Dedifferentiated amniotic fluid mesenchymal stem cell (primary cell): Measurements from ENCODE around the gene ASTN2.

ENCODE experiments used
- DNase-seq: peaks from one replicate; pipeline ENCODE4 v3.0.0-alpha.2; 2016; ENCODE audit errors: extremely low spot score

The ASTN2 gene

DNA sequence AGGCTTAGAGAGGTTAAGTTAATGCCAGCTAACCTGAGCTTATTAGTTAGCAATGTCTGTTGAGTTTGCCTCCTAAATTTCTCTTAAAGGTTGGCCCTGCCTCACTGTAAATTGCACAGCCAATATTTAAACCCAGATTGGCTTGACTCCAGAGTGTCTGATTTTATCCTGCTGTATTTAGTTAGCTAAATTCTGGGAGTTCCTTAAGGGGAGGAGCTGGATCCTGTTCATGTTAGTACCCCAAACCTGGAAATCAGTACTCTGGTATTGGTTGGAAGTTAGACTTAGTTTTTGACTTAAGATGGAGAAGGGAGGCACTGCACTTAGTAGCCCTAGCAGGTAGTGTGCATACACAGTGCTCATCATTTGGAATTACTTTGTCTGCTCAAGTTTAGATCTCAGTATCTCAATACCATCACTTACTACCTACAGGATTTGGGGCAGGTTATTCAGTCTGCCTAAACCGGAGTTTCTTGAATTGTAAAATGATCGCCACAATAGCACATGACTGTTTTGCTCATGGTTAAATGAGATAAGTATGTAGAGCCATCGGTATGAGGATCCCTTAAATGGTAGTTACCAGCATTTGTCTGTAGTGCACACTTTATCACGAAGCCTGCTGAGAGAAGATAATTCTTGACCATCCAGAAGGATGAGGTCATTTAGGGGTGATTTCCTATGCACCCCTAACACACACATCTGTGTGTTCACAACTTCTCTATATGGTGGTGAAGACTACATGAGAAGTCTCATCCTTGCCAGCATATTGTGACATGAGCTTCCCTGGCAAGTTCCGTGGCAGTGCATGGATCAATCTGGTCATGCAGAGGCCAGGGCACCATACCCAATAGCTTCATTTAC, 992.5 kb downstream of the ASTN2 start:
- DNase-seq, result no peak

DNA sequence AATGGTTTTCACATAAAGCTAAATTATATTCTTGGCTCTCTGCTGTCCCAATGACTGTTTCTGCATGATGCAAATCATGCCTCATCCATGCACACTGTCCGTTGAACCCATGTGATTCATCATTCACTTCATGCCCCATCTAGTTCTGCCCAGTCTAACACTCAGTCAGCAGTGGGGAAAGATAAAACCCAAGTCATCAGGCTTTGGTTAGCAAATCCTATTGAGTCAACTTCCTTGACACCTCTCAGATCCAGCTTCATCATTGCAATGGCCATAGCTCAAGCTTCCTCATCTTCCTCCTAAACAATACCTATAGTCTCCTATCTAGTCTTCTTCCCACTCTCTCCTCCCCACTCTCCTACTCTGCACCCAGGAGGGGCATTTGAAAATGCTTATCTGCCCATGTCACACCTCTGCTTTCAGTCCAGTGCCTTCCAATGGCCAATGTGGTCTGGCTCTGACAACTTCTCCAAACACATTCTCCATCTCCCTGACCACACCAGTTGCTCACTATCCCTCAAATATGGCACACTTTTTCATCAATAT, 993.8 kb downstream of the ASTN2 start:
- no peak for DNase-seq

DNA sequence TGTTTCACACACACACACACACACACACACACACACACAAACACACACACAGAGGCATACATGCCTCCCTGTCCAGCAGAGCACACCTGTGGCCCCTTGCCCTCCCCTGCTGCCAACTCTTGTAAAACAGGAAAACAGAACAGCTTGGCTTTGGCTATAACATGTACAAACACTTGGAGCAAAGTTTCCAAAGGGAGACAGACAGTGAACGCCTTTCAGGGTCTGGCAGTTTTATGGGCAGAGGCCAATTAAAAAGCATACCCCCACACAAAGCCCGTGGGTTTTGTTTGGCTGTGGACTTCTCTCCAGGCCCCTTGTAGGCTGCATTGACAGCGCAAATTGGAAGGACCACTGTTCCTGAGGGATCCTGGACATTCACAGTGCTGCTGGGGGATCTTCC, 995.7 kb downstream of the ASTN2 start:
- DNase-seq, result no peak

GRCh38 chr9:116417464-116417863, 997.4 kb downstream of the ASTN2 start:
- DNase-seq, result no peak

GRCh38 chr9:116416421-116416820, 998.4 kb downstream of the ASTN2 start:
- DNase-seq, result no peak

GRCh38 chr9:116414374-116414773, 1000.5 kb downstream of the ASTN2 start:
- DNase-seq, result no peak

GRCh38 chr9:116411506-116411905, 1003.4 kb downstream of the ASTN2 start:
- DNase-seq, result no peak

GRCh38 chr9:116409638-116410037, 1005.2 kb downstream of the ASTN2 start:
- DNase-seq, result no peak

GRCh38 chr9:116409129-116409528, 1005.7 kb downstream of the ASTN2 start:
- no peak for DNase-seq

DNA sequence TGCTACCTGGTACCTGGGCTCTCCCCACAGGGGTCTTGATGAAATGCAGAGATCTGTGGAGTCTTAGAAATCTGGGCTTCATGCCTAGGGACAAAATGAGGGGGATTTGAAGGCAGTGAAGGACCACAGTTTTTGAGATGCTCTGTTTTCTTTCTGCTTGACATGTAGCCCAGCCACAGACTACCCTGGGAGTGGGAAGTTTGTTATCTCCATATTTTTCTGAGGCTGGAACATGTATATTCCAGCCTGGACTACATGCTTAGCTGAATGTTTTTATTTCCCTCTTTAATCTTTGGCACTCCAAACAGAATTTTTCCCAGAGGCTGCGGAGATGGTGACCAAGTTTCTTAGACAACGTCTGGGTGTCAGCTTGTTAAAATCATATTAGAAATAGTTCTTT, 1008.4 kb downstream of the ASTN2 start:
- no peak for DNase-seq

DNA sequence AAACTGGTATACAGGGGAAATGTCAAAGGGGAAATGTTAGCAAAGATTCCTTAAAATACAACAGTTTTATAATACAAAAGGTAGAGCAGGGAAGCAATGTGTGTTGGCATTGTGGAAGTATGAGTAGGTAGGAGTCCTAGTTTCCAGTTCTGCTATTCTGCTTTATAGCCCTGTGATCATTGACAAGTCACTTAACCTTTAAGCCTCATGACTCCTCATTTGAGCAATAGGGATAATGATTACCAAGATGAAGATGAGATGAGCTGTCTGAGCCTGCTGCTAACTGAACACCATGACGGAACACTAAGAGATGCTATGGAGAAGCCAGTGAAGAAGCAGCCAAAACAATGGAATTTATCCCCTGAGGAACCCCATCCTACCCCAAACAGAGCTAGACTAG, 1009.5 kb downstream of the ASTN2 start:
- no peak for DNase-seq

DNA sequence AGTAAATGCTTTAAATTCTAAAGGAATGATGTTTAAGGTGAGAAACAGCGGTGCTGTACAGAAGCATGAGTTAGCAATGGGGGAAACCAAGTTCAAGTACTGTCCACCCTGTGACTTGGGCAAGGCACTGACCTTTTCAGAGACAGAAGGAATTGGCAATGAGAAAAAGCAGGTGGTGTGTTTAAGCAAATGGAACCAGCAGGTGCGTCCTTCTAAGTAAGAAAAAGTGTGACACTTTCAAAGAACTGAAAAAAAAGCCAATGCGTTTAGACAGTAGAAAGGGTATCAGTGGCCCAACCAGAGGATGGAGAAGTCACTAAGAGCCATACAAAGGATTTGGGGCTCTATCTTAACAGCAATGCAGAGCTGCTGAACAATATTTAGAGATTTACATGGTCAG, 1010.6 kb downstream of the ASTN2 start:
- DNase-seq, result no peak

DNA sequence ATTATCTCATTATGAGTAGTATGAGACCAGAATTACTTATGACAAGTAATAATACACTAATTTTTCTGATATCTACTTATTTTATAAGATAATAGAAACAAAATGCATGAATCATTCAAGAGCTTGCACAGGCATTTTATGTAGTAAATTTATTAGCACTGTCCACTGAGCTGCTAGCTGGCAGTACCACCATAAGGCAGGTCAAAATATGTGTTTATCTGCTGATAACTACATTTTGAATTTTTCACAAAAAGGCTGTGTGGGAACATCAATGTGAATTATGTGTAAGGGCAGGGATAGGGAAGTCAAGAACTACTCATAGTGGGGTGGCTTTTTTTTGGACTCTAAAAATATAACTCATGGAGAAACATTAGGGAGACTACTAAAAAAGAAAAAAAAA, 1011.7 kb downstream of the ASTN2 start:
- DNase-seq, result no peak

DNA sequence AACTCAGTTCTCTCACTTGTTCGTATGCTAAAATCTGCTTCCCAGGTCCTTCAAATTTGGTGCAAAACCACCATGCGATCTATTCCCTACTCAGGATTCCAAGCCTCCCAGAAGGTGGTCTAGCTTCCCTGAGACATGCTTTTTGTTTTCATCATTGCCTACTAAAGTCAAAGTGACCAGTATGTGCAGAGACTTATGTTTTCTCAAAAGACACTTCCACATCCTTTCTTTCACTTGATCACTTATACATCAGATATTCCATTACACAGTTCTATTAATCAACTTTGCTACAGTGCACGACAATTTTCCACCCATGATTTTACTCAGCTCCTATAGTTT, 1019.2 kb downstream of the ASTN2 start:
- no peak for DNase-seq

DNA sequence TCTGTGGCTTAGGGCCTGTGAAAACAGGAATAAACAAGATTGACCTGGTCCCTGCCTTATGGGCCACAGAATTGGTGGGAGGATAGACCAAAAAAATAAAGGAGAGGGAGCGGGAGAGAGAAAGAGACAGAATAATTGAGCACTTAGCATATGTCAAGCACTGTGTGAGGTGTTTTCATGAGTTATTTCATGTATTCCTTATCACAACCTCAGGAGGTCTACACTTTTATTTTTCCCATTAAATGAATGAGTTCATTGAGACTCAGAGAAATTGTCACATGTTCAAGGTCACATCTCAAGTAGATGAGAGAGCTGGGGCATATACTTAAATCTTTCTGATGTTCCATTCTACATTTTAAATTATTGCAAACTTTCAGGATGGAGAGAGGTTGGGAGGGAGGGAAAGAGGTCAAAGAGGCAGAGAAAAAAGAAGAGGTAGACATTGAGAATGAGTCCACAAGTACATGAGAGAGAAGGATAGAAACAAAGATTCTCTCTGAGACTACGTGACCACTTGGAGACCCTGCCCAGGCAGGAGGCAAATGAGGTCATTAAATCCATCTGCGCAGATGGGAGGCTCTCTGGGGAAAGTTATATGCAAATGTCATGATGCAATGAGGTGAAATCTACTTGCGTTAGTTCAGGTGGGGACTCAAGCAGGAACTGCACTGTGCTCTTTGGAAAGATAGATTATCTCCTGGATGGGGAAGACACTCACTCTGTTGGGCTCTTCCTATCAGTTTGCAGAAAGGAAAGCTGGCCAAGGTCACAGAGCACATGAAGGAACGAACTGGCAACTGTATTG, 1019.8 kb downstream of the ASTN2 start:
- no peak for DNase-seq

GRCh38 chr9:116394070-116394469, 1020.8 kb downstream of the ASTN2 start:
- no peak for DNase-seq

- no peak for DNase-seq
Measured at GRCh38 chr9:116393198-116393597, 1021.7 kb downstream of the ASTN2 start.

- DNase-seq, result no peak
Measured at GRCh38 chr9:116391306-116391900, 1023.5 kb downstream of the ASTN2 start.

GRCh38 chr9:116390303-116391228, 1024.3 kb downstream of the ASTN2 start:
- no peak for DNase-seq

DNA sequence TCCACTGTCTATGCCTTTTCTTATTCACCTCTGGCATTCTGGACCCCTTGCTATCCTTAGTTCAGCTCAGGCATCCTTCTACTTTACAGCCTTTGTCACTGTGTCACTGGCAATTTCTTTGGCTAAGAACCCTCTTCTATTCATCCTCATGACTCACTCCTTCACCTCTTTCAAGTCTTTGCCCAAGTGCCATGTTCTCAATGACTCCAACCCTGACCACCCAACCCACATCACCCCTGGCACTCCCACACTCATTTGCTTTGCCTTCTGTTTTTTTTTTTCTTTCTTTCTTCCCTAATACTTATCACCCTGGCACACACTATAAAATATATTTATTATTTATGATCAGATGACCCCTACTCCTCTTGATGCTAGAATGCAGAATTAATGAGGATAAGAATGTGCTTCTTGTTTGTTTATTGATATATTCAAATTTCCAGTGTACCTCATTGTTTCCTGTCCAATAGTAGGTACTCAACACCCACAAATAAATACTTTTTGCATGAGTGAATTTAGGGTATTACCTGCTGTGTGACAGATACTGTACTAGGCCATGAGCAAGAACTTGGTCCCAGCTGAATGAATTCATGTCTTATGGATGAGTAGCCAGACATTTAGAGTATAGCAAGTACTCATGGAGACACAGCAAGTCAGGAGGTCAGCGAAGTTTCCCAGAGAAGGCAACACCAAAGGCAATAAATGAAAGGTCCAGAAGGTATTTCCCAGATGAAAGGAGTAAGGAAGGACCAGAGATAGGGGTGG, 1025.1 kb downstream of the ASTN2 start:
- DNase-seq, result no peak
